ENCODE results near the gene COQ2.
"Not testable (repeated sequence)": the region's sequence is repeated elsewhere in the genome, so short reads cannot be mapped to it uniquely, and the experiment has no call there.

COQ2 gene

GRCh38 chr4:83285055-83285407 lies 433 bp upstream of the COQ2 start:
- DNase-seq (ENCODE audit: low read depth), result peak; percentile 73
- peak overlapping the region; percentile 72 for H3K4me3 ChIP-seq (ENCODE audit: control insufficient read depth, low read depth, low read length)
- no peak for TF ChIP-seq CTCF (conservative IDR thresholded peaks at IDR 0.05; ENCODE audit: control insufficient read depth, insufficient read depth, low read depth, low read length)

GRCh38 chr4:83283181-83283580 lies 1.4 kb downstream of the COQ2 start:
- TF ChIP-seq CTCF (conservative IDR thresholded peaks at IDR 0.05; ENCODE audit: control insufficient read depth, insufficient read depth, low read depth, low read length), result no peak
- no peak for DNase-seq (ENCODE audit: low read depth)
- no peak overlapping the region for H3K4me3 ChIP-seq (ENCODE audit: control insufficient read depth, low read depth, low read length)

- TF ChIP-seq CTCF (conservative IDR thresholded peaks at IDR 0.05; ENCODE audit: control insufficient read depth, insufficient read depth, low read depth, low read length), result peak; percentile 81
- DNase-seq (ENCODE audit: low read depth), result peak; percentile 76
- H3K4me3 ChIP-seq (ENCODE audit: control insufficient read depth, low read depth, low read length), result no peak overlapping the region
Observed at GRCh38 chr4:83282049-83282535, 2.5 kb downstream of the COQ2 start.

GRCh38 chr4:83281307-83281706 lies 3.3 kb downstream of the COQ2 start:
- no peak overlapping the region for H3K4me3 ChIP-seq (ENCODE audit: control insufficient read depth, low read depth, low read length)
- no peak for DNase-seq (ENCODE audit: low read depth)
- no peak for TF ChIP-seq CTCF (conservative IDR thresholded peaks at IDR 0.05; ENCODE audit: control insufficient read depth, insufficient read depth, low read depth, low read length)

- TF ChIP-seq CTCF (conservative IDR thresholded peaks at IDR 0.05; ENCODE audit: control insufficient read depth, insufficient read depth, low read depth, low read length), result no peak
- no peak overlapping the region for H3K4me3 ChIP-seq (ENCODE audit: control insufficient read depth, low read depth, low read length)
- DNase-seq (ENCODE audit: low read depth), result peak; percentile 22
Observed at GRCh38 chr4:83276299-83277040, 8.1 kb downstream of the COQ2 start.

- DNase-seq (ENCODE audit: low read depth); H3K4me3 ChIP-seq (ENCODE audit: control insufficient read depth, low read depth, low read length): not testable (repeated sequence)
Observed at GRCh38 chr4:83273926-83274325, 10.7 kb downstream of the COQ2 start.

GRCh38 chr4:83272900-83273299 lies 11.7 kb downstream of the COQ2 start:
- no peak for DNase-seq (ENCODE audit: low read depth)
- no peak for TF ChIP-seq CTCF (conservative IDR thresholded peaks at IDR 0.05; ENCODE audit: control insufficient read depth, insufficient read depth, low read depth, low read length)
- H3K4me3 ChIP-seq (ENCODE audit: control insufficient read depth, low read depth, low read length), result no peak overlapping the region

Data from fibroblast of mammary gland (primary cell).